BLaER1 treated with 17β-estradiol and CSF1 and Interleukin-3, amounts not matched to agents 10 nM and 100 nM (cell line): ENCODE measurements around the gene PRSS22.

ENCODE experiments used
- H3K27ac ChIP-seq, 11 experiments: shearing (Covaris generic); formaldehyde crosslinking; 2 replicates each; pipeline ENCODE4 v1.8.1; 2022
- H3K27me3 ChIP-seq, 11 experiments: shearing (Covaris generic); formaldehyde crosslinking; 2 replicates each; pipeline ENCODE4 v1.8.1; 2022
- H3K36me3 ChIP-seq, 11 experiments: shearing (Covaris generic); formaldehyde crosslinking; 2 replicates each; pipeline ENCODE4 v1.8.1; 2022
- H3K4me1 ChIP-seq, 10 experiments: shearing (Covaris generic); formaldehyde crosslinking; 2 replicates each; pipeline ENCODE4 v1.8.1; 2022
- H3K4me2 ChIP-seq, 11 experiments: shearing (Covaris generic); formaldehyde crosslinking; 2 replicates each; pipeline ENCODE4 v1.8.1; 2022
- H3K4me3 ChIP-seq, 10 experiments: shearing (Covaris generic); formaldehyde crosslinking; 2 replicates each; pipeline ENCODE4 v1.8.1; 2022
- H3K9ac ChIP-seq, 11 experiments: shearing (Covaris generic); formaldehyde crosslinking; 2 replicates each; pipeline ENCODE4 v1.8.1; 2022
- H3K9me3 ChIP-seq, 11 experiments: shearing (Covaris generic); formaldehyde crosslinking; replicated peaks in 1 of 11; 2 replicates each; pipeline ENCODE4 v1.8.1; 2022
- H4K20me1 ChIP-seq, 11 experiments: shearing (Covaris generic); formaldehyde crosslinking; 2 replicates each; pipeline ENCODE4 v1.8.1; 2022
- Cebpa-rat ChIP-seq, 11 experiments: shearing (Covaris generic); IDR thresholded peaks; 2 replicates each; pipeline ENCODE4 v1.8.1; 2022

The PRSS22 gene

DNA sequence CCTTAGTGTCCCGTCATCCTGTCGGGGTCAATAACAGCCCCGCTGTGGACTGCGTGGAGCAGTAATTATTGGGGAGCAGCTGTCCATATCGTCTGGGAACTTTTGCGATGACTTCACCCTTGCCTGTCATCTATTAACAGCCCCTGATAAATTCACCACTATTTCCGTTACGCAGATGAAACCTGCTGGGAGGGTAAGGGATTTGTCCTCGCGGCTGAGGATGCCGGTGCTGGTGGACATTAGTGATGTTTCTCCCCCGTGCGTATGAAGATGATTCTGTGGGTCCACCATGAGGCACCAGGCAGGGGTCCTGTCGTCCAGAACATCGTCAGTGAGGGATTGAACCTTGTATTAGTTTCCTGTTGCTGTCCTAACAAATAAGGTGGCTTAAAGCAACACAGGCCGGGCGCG lies 26.1 kb upstream of the PRSS22 start:
- Histone ChIP-seq H3K4me2 (peak overlapping the region; percentile 87 to 99 (median 95)), H3K27ac (peak overlapping the region in 2 of 11 experiments; percentile 87 to 89; a peak in 2 of 22 replicates), H3K4me1 (peaks cover 11 to 22% (median 15%) of the 10 kb centered on the region in 10 experiments), H3K9ac (peak overlapping the region; percentile 81 to 97 (median 92); a peak in 21 of 22 replicates), H3K27me3 (no peaks in the 10 kb centered on the region), H3K9me3 (peaks cover 10 to 19% (median 18%) of the 10 kb centered on the region in 11 experiments), H4K20me1 (peaks cover 0 to 9% (median 0%) of the 10 kb centered on the region in 11 experiments; a peak in 1 of 22 replicates), H3K4me3 (peak overlapping the region; percentile 75 to 97 (median 87)), H3K36me3 (peaks cover 0 to 6% (median 0%) of the 10 kb centered on the region in 11 experiments; a peak in 2 of 22 replicates)
- no peak for TF ChIP-seq Cebpa-rat (IDR thresholded peaks at IDR 0.05)

- peaks cover 10 to 24% (median 22%) of the 10 kb centered on the region in 11 experiments for H3K9me3 ChIP-seq
- H3K36me3 ChIP-seq, result peaks cover 0 to 5% (median 0%) of the 10 kb centered on the region in 11 experiments; a peak in 2 of 22 replicates
- H3K4me2 ChIP-seq, result peak overlapping the region; percentile 87 to 99 (median 95)
- peaks cover 0 to 9% (median 0%) of the 10 kb centered on the region in 11 experiments; a peak in 1 of 22 replicates for H4K20me1 ChIP-seq
- TF ChIP-seq Cebpa-rat (IDR thresholded peaks at IDR 0.05), result no peak
- no peaks in the 10 kb centered on the region for H3K27me3 ChIP-seq
- H3K27ac ChIP-seq, result peak overlapping the region; percentile 76 to 91 (median 87)
- H3K4me3 ChIP-seq, result peak overlapping the region; percentile 75 to 97 (median 87)
- H3K4me1 ChIP-seq, result peaks cover 11 to 22% (median 15%) of the 10 kb centered on the region in 10 experiments
- peak overlapping the region; percentile 81 to 97 (median 92) for H3K9ac ChIP-seq
Measured at GRCh38 chr16:2883458-2883908, 25.5 kb upstream of the PRSS22 start.

DNA sequence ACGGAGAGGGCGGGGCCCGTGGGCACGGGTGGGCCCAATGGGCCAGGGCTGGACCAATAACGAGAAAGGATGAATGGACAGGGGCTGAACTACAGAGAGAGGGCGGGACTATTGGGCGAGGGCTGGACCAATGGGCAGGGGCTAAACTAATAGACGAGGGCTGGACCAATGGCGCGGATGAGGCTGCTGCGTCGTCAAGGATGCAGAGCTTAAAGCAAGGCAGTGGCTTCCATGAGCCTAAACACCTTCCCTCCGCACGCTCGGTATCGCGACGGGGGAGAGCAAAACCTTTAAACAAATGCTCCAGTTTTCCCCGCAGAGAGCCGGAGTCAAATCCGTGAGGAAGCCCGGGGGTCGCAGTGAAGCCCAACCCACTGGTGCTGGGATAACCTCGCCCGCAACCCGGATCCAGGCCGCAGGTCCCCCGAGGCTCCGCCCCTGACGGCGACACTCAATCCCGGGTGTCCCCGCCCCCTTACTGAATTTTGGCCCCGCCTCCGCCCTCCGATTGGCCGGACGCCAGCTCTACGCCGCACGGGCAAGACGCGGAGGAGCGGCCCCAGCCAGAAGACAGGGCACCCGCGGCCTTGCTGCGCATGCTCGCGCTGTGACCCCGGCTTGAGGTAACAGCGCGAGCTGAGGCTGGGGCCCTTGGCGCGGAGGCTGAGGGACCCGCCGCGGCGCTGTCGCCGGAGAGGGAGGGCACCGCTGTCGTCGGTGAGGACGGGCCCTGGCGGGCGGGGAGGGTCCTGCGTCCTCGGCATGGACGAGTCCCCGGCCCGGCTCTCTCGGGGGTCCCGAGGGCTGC lies 24.9 kb upstream of the PRSS22 start, which contains the start of gene FLYWCH2:
TSS of gene FLYWCH2 (plus strand) at position 566 of the 808 bp plus-strand sequence. CDS start 13,235 bp downstream, outside the sequence.
- peaks cover 10 to 25% (median 22%) of the 10 kb centered on the region in 11 experiments for H3K9me3 ChIP-seq
- peaks cover 0 to 9% (median 0%) of the 10 kb centered on the region in 11 experiments; a peak in 1 of 22 replicates for H4K20me1 ChIP-seq
- H3K4me2 ChIP-seq, result peak within 1 kb of the TSS; percentile 87 to 99 (median 95)
- H3K27me3 ChIP-seq, result no peaks in the 10 kb centered on the region
- peaks cover 0 to 5% (median 0%) of the 10 kb centered on the region in 11 experiments; a peak in 2 of 22 replicates for H3K36me3 ChIP-seq
- H3K9ac ChIP-seq, result peak within 1 kb of the TSS; percentile 81 to 97 (median 92)
- peaks cover 11 to 22% (median 15%) of the 10 kb centered on the region in 10 experiments for H3K4me1 ChIP-seq
- TF ChIP-seq Cebpa-rat (IDR thresholded peaks at IDR 0.05), result no peak
- H3K27ac ChIP-seq, result peak within 1 kb of the TSS; percentile 76 to 91 (median 87)
- peak within 1 kb of the TSS; percentile 75 to 97 (median 87) for H3K4me3 ChIP-seq

DNA sequence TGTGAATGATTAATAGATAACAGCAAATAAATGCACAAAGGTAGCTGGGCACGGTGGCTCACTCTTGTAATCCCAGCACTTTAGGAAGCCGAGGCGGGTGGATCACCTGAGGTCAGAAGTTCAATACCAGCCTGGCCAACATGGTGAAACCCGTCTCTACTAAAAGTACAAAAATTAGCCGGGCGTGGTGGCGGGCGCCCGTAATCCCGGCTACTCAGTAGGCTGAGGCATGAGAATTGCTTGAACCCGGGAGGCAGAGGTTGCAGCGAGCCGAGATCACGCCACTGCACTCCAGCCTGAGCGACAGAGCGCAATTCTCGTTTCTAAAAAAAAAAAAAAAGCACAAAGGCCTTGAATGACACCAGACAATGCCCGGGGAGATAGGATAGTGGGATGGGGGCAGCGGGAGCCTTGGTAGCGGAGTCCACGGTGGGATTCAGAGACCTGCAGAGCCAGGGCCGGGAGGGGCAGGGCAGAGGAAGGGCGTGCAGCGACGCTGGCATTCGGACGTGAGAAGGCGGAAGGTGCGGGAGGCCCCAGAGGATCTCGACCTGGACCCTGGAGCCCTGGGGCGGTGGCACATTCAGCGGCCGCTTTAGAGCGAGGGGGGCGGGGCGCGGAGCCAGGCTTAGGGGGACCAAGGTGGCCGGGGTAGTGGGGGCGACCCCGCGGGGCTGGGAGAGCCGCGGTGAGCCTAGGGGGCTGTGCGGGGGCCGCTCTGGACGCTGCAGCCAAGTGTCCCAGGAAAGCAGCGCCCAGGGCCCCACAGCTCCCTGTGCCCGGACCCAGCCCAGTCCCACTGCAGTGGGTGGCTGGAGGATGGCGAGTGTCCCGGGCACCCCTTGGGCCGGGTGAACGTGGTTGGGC lies 24.0 kb upstream of the PRSS22 start:
- peak overlapping the region; percentile 82 to 97 (median 93) for H3K4me2 ChIP-seq
- H3K9ac ChIP-seq, result peak overlapping the region; percentile 66 to 97 (median 91); a peak in 21 of 22 replicates
- peak overlapping the region in 9 of 11 experiments; percentile 20 to 91 (median 86); a peak in 16 of 22 replicates for H3K27ac ChIP-seq
- no peak for TF ChIP-seq Cebpa-rat (IDR thresholded peaks at IDR 0.05)
- peak overlapping the region; percentile 75 to 97 (median 87) for H3K4me3 ChIP-seq
- no peaks in the 10 kb centered on the region for H3K27me3 ChIP-seq
- H3K9me3 ChIP-seq, result peaks cover 10 to 25% (median 22%) of the 10 kb centered on the region in 11 experiments
- peaks cover 0 to 5% (median 0%) of the 10 kb centered on the region in 11 experiments; a peak in 1 of 22 replicates for H3K36me3 ChIP-seq
- H4K20me1 ChIP-seq, result peaks cover 0 to 9% (median 0%) of the 10 kb centered on the region in 11 experiments; a peak in 1 of 22 replicates
- H3K4me1 ChIP-seq, result peaks cover 11 to 21% (median 15%) of the 10 kb centered on the region in 10 experiments

GRCh38 chr16:2879854-2880508 lies 22.0 kb upstream of the PRSS22 start:
- peaks cover 6 to 24% (median 15%) of the 10 kb centered on the region in 10 experiments for H3K4me1 ChIP-seq
- H3K36me3 ChIP-seq, result no peaks in the 10 kb centered on the region
- no peak overlapping the region; a peak in 1 of 20 replicates for H3K4me3 ChIP-seq
- no peak for TF ChIP-seq Cebpa-rat (IDR thresholded peaks at IDR 0.05)
- H3K9ac ChIP-seq, result no peak overlapping the region
- no peak overlapping the region for H3K4me2 ChIP-seq
- no peak overlapping the region for H3K27ac ChIP-seq
- H4K20me1 ChIP-seq, result peaks cover 0 to 9% (median 0%) of the 10 kb centered on the region in 11 experiments; a peak in 1 of 22 replicates
- peaks cover 10 to 25% (median 22%) of the 10 kb centered on the region in 11 experiments for H3K9me3 ChIP-seq
- H3K27me3 ChIP-seq, result no peaks in the 10 kb centered on the region

DNA sequence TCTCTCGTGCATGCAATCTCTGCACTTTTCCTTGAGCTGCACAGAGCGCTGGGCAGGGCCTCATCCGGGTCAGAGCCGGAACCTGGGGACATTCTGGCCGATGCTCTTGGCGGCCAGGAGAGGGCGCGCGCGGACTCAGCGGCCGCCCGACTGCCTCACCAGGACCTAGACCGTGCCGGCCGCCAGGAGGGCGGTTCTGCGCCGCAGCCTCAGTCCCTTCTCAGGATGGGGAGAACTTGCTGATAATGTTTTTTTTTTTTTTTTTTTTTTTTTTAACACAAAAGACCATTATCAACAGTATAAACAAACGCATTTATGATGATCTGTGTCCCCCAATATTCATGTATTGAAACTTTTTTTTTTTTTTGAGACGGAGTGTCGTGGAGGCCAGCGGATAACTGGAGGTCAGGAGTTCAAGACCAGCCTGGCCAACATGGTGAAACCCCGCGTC lies 17.0 kb upstream of the PRSS22 start:
- Histone ChIP-seq H3K27ac (no peak overlapping the region), H4K20me1 (no peaks in the 10 kb centered on the region), H3K9ac (no peak overlapping the region), H3K36me3 (no peaks in the 10 kb centered on the region), H3K4me2 (peak overlapping the region in 4 of 11 experiments; percentile 6 to 19 (median 8); a peak in 3 of 22 replicates), H3K4me3 (no peak overlapping the region), H3K27me3 (no peaks in the 10 kb centered on the region), H3K4me1 (peaks cover 8 to 25% (median 21%) of the 10 kb centered on the region in 10 experiments), H3K9me3 (peaks cover 5 to 15% (median 13%) of the 10 kb centered on the region in 11 experiments)
- no peak for TF ChIP-seq Cebpa-rat (IDR thresholded peaks at IDR 0.05)

DNA sequence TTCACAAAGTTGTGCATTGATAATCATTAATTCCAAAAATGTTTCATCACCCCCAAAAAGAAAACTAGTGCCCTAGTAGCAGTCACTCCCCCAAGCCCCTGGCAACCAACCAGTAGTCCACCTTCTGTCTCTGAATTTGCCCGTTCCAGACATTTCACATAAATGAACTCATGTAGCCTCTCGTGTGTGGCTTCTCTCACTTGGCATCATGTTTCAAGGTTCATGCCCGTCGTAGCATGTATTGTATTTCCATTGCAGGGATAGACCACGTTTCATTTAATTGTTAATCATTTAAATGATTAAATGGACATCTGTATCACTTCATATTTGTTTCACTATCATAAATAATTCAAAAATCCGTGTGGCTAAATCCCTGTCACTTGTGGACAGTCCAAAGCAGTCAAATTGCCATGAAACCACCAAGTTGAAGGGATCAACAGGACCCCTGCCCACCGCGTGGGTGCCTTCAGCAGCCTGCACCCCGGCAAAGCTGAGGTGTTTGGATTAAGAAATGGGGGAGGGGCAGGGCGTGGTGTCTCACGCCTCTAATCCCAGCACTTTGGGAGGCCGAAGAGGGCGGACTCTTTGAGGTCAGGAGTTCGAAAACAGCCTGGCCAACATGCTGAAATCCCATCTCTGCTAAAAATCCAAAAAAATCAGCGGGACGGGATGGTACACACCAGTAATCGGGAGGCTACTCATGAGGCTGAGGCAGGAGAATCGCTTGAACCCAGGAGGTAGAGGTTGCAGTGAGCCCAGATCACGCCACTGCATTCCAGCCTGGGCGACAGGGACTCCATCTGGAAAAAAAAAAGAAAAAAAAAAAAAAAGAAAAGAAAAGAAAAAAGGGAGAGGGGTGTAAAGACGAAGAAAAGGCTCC lies 16.3 kb upstream of the PRSS22 start:
- peaks cover 0 to 9% (median 6%) of the 10 kb centered on the region in 11 experiments; a peak in 16 of 22 replicates for H3K9me3 ChIP-seq
- H3K4me3 ChIP-seq, result no peak overlapping the region
- H3K27ac ChIP-seq, result no peak overlapping the region
- no peak overlapping the region for H3K9ac ChIP-seq
- no peaks in the 10 kb centered on the region for H3K36me3 ChIP-seq
- no peaks in the 10 kb centered on the region for H3K27me3 ChIP-seq
- H3K4me2 ChIP-seq, result peak overlapping the region in 4 of 11 experiments; percentile 6 to 19 (median 8); a peak in 3 of 22 replicates
- H4K20me1 ChIP-seq, result no peaks in the 10 kb centered on the region
- TF ChIP-seq Cebpa-rat (IDR thresholded peaks at IDR 0.05), result no peak
- peaks cover 8 to 31% (median 21%) of the 10 kb centered on the region in 10 experiments for H3K4me1 ChIP-seq
